Astrocyte (in vitro differentiated cells and primary cell): ENCODE data around the gene TSPYL1.

Experiments
- CTCF ChIP-seq: IDR thresholded peaks from 2 replicates; pipeline ENCODE4 v1.5.1; 2011; ENCODE audit warnings: low read depth, mild to moderate bottlenecking, inconsistent platforms, low read length, moderate library complexity; ENCODE audit not compliant: insufficient read depth
- EZH2 ChIP-seq: IDR thresholded peaks from 2 replicates; pipeline ENCODE4 v1.6.1; 2012; ENCODE audit warnings: mild to moderate bottlenecking, low read length, inconsistent platforms; ENCODE audit not compliant: insufficient read depth

GRCh38 chr6:116309001-116309400 is 29.3 kb upstream of the TSPYL1 start:
- no peak for TF ChIP-seq CTCF
- no peak for TF ChIP-seq EZH2
